ENCODE measurements around the gene SGCG.

The SGCG gene

DNA sequence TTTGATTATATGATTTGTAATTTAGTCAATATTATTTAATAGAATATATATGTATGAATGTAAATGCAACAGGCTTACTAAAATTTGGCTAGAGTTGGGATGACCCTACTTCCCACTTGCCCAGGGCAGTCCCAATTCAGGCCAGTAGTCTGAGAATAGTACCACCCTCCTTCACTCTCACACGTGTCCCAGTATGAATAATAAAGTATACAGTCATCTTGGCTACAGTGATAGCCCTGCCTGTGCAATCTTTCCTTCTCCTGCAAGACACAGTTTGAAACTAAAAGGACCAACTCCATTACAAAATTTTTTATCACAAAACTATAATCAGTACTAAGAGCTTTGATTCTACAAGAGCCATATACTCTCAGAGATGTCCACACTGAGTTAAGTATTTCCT, 176.6 kb downstream of the SGCG start:
- TF ChIP-seq, protein P1, sequence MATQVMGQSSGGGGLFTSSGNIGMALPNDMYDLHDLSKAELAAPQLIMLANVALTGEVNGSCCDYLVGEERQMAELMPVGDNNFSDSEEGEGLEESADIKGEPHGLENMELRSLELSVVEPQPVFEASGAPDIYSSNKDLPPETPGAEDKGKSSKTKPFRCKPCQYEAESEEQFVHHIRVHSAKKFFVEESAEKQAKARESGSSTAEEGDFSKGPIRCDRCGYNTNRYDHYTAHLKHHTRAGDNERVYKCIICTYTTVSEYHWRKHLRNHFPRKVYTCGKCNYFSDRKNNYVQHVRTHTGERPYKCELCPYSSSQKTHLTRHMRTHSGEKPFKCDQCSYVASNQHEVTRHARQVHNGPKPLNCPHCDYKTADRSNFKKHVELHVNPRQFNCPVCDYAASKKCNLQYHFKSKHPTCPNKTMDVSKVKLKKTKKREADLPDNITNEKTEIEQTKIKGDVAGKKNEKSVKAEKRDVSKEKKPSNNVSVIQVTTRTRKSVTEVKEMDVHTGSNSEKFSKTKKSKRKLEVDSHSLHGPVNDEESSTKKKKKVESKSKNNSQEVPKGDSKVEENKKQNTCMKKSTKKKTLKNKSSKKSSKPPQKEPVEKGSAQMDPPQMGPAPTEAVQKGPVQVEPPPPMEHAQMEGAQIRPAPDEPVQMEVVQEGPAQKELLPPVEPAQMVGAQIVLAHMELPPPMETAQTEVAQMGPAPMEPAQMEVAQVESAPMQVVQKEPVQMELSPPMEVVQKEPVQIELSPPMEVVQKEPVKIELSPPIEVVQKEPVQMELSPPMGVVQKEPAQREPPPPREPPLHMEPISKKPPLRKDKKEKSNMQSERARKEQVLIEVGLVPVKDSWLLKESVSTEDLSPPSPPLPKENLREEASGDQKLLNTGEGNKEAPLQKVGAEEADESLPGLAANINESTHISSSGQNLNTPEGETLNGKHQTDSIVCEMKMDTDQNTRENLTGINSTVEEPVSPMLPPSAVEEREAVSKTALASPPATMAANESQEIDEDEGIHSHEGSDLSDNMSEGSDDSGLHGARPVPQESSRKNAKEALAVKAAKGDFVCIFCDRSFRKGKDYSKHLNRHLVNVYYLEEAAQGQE (IDR thresholded peaks at IDR 0.05; ENCODE audit: insufficient read depth in 1 of 2, low read depth in 2 of 2, low read length in 2 of 2), result no peak
- no peak for TF ChIP-seq TAF1 (IDR thresholded peaks at IDR 0.05; ENCODE audit: borderline replicate concordance, insufficient read depth, low read length)
- no peak for TF ChIP-seq POLR2AphosphoS5 (IDR thresholded peaks at IDR 0.05; ENCODE audit: low read depth, low read length)
- TF ChIP-seq FOXP2 (optimal IDR thresholded peaks at IDR 0.05; ENCODE audit: borderline replicate concordance, extremely low read depth, extremely low read length, insufficient read depth), result no peak
- no peak for TF ChIP-seq SIN3A (IDR thresholded peaks at IDR 0.05; ENCODE audit: borderline replicate concordance, insufficient read depth, low read length)

DNA sequence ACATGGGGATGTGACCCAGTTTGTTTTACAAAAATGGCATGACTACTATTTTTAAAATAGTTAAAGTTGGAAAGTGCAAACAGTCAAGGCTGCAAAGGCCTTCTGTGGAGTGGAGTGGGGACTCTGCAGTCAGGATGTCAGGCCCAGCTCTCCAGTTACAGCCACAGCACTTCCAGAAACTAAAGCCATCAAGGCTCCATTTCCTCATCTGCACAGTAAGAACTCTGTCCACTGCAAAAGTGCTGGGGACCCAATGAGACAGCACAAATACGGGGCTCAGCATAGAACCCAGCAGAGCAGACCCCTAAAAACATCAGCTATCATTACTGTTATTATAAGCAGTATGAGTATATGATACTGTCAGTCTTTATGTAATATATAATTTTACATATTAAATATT, 179.1 kb downstream of the SGCG start:
- TF ChIP-seq POLR2AphosphoS5 (IDR thresholded peaks at IDR 0.05; ENCODE audit: low read depth, low read length), result no peak
- no peak for TF ChIP-seq TAF1 (IDR thresholded peaks at IDR 0.05; ENCODE audit: borderline replicate concordance, insufficient read depth, low read length)
- TF ChIP-seq, protein P1 (IDR thresholded peaks at IDR 0.05; ENCODE audit: insufficient read depth in 1 of 2, low read depth in 2 of 2, low read length in 2 of 2), result no peak
- no peak for TF ChIP-seq FOXP2 (optimal IDR thresholded peaks at IDR 0.05; ENCODE audit: borderline replicate concordance, extremely low read depth, extremely low read length, insufficient read depth)
- TF ChIP-seq SIN3A (IDR thresholded peaks at IDR 0.05; ENCODE audit: borderline replicate concordance, insufficient read depth, low read length), result no peak

DNA sequence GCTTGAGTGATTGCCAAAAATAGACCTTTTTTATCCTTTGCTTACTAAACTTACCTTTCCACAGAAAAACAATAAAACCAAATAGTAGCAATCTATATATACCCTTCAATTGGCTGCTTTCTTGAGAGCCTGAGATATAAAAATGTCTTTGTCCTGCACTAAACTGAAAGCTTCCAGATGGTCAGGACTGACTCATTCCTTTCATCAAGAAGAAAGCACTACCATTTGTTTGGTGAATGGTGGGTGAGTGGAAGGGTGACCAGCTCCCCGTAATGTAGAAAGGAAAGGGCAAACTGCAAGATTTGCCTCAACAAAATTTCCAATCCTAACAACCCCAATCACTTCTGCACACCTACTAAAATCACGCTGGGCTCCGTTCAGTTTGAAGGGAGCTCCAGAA, 184.9 kb downstream of the SGCG start:
- TF ChIP-seq, protein P1 (IDR thresholded peaks at IDR 0.05; ENCODE audit: insufficient read depth in 1 of 2, low read depth in 2 of 2, low read length in 2 of 2), result no peak
- TF ChIP-seq SIN3A (IDR thresholded peaks at IDR 0.05; ENCODE audit: borderline replicate concordance, insufficient read depth, low read length) (no peak), TAF1 (IDR thresholded peaks at IDR 0.05; ENCODE audit: borderline replicate concordance, insufficient read depth, low read length) (no peak)

DNA sequence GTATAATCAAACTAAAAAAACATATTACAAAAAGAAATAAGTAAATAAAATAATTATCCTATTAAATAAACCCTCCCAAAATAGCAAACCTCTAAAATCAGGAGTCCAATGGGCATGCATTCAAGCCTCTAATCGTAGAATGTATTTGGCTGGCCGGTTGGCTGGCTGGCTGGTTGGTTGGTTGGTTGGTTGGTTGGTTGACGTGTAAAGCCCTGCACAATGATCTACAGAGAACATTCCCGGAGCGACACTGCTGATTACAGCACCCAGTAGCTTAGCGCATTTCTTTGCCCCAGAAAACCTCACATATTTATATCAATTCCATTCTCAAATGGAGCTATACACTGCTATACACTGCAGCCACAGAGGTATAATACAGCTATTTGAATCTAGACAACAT, 187.1 kb downstream of the SGCG start:
- TF ChIP-seq POLR2AphosphoS5 (IDR thresholded peaks at IDR 0.05; ENCODE audit: low read depth, low read length), result no peak
- TF ChIP-seq SIN3A (IDR thresholded peaks at IDR 0.05; ENCODE audit: borderline replicate concordance, insufficient read depth, low read length), result no peak
- TF ChIP-seq, protein P1 (IDR thresholded peaks at IDR 0.05; ENCODE audit: insufficient read depth in 1 of 2, low read depth in 2 of 2, low read length in 2 of 2), result no peak
- no peak for TF ChIP-seq FOXP2 (optimal IDR thresholded peaks at IDR 0.05; ENCODE audit: borderline replicate concordance, extremely low read depth, extremely low read length, insufficient read depth)
- no peak for TF ChIP-seq TAF1 (IDR thresholded peaks at IDR 0.05; ENCODE audit: borderline replicate concordance, insufficient read depth, low read length)

DNA sequence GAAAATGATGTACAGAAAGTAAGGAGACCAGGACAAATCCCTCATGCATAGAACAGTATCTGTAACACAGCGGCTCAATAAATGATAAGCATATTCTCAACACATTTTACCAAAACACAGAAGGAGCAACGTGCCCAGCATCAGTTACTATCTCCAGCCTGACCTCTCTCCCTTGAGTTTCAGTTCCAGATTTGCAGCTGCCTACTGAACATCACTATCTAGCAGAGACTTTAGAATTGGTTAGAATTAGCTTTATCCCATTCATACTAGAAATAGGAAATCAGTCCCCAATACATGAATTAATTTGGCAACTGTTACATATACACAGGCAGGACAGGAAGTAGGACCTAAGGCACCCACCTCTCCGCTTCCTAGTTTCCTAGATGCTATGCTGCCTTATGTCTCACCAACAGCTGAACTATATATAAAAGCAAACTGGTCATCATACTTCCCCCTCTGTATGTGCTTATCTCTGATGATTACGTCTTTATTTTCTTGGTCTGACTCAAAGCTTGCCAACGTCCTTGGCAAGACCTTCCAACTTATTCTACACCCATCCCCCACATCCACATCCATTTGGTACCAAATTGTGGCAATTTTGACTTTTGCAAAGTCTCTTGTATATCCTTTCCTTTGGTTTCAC, 191.6 kb downstream of the SGCG start:
- TF ChIP-seq POLR2AphosphoS5 (IDR thresholded peaks at IDR 0.05; ENCODE audit: low read depth, low read length), result no peak
- TF ChIP-seq SIN3A (IDR thresholded peaks at IDR 0.05; ENCODE audit: borderline replicate concordance, insufficient read depth, low read length), result no peak
- TF ChIP-seq TAF1 (IDR thresholded peaks at IDR 0.05; ENCODE audit: borderline replicate concordance, insufficient read depth, low read length), result no peak
- TF ChIP-seq FOXP2 (optimal IDR thresholded peaks at IDR 0.05; ENCODE audit: borderline replicate concordance, extremely low read depth, extremely low read length, insufficient read depth), result no peak
- TF ChIP-seq, protein P1 (IDR thresholded peaks at IDR 0.05; ENCODE audit: insufficient read depth in 1 of 2, low read depth in 2 of 2, low read length in 2 of 2), result no peak
